GM18858 (cell line): ENCODE results near the gene MED19.
"Not testable (repeated sequence)": the region's sequence is repeated elsewhere in the genome, so short reads cannot be mapped to it uniquely, and the experiment has no call there.

Experiments
- ATAC-seq: cut with Tn5 transposase; IDR thresholded peaks from one replicate; pipeline ENCODE4 v1.9.1; 2021; ENCODE audit not compliant: unreplicated experiment

MED19 gene

GRCh38 chr11:57711414-57712255, at the start of gene MED19:
Gene MED19 (minus strand): TSS chr11:57712215. CDS start chr11:57712179, 36 bp downstream.
- peak; percentile 29 for ATAC-seq

- ATAC-seq = no peak
Measured at GRCh38 chr11:57758174-57758573, 46.2 kb upstream of the MED19 start.

GRCh38 chr11:57752954-57753353, 40.9 kb upstream of the MED19 start:
- no peak for ATAC-seq

GRCh38 chr11:57751676-57752253, 39.8 kb upstream of the MED19 start, which contains the start of gene BTBD18:
Gene BTBD18 (minus strand): TSS chr11:57751819. CDS start chr11:57751188, 631 bp downstream.
- no peak for ATAC-seq

- no peak for ATAC-seq
Measured at GRCh38 chr11:57751176-57751575, 39.2 kb upstream of the MED19 start.

DNA sequence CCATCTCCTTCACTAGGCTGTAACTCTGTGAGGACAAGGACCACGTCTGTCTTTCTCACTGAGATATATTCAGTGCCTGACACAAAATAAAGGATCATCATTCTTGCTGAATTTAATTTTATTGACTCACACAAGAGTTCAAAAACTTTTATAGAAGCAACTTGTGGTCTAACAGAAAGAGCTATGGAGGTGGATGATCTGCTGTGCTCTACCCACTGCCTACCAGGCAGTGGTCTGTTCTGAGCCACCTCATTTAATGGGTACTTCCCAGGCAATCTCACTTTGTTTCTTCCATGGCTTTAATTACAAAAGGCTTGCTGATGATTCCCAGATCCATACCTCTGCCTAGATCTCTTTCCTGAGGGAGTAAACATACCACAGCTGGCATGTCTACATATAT, 34.9 kb upstream of the MED19 start:
- ATAC-seq = no peak

DNA sequence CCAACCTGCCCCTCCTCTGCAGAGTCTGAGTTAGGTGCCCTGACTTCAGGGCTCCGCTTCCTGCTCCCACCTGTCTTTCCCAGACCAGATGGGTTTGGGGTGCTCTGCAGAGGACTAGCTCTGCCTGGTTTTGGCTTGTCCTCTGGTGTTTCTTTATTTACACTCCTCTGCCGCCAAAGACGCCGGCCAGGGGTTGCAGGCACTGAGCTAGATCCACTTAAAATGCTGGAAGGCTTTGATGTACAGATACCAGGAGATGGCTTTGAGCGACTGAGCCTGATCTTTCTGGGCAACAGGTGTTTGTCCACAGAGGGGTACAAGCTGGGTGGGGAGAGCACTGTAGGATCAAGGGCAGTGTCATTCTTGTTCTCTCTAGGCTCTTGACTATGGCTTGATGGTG, 33.2 kb upstream of the MED19 start:
- ATAC-seq = no peak

- no peak for ATAC-seq
Measured at GRCh38 chr11:57744357-57744756, 32.3 kb upstream of the MED19 start.

DNA sequence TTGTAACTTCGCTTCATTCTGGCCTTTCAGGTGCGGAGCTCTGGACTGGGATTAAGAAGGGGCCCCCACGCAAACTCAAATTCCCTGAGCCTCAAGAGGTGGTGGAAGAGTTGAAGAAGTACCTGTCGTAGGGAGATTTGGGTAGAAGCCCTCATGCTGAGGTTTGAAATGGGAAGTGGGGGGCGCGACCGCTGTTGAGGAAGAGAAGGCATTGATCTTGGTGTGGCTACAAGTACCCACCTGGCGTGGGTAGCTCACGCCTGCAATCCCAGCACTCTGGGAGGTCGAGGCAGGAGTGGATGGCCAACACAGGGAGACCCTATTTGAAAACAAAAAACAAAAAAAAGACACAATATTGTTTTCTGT, 30.1 kb upstream of the MED19 start:
- ATAC-seq = no peak

GRCh38 chr11:57741132-57742086, 29.4 kb upstream of the MED19 start, which contains the start of gene SELENOH:
Gene SELENOH (plus strand): TSS chr11:57741491. CDS start chr11:57741596, 105 bp downstream.
- peak; percentile 88 for ATAC-seq

DNA sequence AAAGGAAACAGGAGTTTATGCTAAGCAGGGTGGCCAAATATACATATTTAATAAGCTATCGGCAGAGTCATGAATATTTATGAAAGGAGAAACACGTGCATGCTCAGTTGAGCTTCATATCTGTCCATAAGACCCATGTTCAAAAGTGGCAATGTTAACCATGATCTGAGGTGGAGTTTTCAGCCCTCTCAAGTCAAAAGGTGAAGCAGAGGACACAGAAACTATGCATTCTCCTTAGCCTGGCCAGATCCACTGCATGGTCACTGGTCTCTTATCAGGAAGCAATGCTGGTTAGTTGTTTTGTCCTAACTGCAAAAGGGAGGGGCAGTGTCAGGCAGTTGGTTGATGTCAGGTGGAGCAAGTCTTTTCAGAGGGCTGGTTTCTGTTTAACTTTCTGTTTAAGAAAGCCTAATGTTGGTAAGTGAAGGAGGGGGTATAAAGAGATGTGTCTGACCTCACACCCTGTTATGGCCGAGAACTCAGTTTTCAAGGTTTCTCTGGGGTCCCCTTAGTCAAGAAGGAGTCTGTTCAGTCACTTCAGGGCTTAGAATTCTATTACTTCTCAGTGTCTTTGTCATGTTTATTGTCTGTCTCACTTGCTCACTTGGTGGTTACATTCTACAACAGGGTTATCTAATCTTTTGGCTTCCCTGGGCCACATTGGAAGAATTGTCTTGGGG, 23.7 kb upstream of the MED19 start:
- ATAC-seq = no peak

GRCh38 chr11:57732661-57733060, 20.6 kb upstream of the MED19 start:
- no peak for ATAC-seq

GRCh38 chr11:57729479-57729878, 17.5 kb upstream of the MED19 start:
- no peak for ATAC-seq

DNA sequence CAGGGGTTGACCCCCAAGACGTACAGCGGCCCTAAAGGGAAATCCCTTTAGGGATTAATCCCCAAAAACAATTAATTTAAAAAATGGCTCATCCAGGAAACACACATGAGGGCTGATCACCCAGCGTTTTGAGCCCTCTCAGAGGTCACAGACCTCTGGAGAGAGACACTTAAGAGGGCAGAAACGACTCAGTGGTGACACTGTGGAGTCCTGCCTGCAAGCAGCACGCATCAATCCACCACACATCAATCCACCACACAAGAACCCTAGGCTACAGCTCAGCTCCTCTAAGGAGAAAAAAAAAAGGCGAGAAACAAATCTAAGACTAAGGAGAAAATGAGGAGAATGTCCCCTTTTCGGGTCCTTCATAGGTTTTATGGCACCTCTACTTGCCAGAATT, 16.8 kb upstream of the MED19 start:
- no peak for ATAC-seq

DNA sequence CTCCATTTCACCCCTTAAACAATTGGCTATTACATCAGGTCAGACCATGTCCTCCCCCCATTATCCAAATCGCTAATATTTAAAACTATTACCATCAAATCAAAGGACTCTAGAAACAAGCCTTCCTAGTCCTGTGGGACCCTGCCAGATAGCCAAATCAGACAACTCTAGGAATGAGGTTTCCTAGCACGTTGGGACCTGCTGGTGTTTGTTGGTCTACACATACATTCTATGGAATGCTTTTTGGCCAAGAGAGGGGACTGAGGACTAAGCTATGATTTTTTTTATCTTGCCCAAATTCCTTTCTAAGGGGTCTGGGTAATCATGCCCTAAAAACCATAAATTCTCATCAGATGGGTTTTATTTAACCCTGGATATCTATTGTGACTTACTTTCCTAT, 15.2 kb upstream of the MED19 start:
- ATAC-seq = no peak

- not testable (repeated sequence) for ATAC-seq
Measured at GRCh38 chr11:57716726-57717125, 4.7 kb upstream of the MED19 start.

DNA sequence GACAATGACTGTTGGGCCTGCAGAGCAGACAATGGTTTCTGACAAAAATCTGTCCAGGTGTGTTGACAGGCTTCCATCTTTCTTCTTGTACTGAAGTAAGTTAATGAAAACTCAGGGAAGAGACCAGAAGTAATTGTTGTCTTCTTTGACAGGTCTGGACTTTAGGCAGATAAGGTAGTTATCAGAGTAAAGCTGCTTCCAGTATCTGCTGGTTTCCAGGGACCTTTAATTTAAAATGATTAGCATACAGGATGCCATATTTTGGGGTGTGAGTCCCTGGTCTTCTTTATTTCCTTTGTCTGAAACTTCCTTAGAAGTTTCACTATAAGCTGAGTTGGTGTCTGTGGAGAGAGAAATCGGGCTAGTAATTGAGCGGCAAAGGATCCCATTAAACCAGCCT, 1.8 kb upstream of the MED19 start:
- no peak for ATAC-seq

DNA sequence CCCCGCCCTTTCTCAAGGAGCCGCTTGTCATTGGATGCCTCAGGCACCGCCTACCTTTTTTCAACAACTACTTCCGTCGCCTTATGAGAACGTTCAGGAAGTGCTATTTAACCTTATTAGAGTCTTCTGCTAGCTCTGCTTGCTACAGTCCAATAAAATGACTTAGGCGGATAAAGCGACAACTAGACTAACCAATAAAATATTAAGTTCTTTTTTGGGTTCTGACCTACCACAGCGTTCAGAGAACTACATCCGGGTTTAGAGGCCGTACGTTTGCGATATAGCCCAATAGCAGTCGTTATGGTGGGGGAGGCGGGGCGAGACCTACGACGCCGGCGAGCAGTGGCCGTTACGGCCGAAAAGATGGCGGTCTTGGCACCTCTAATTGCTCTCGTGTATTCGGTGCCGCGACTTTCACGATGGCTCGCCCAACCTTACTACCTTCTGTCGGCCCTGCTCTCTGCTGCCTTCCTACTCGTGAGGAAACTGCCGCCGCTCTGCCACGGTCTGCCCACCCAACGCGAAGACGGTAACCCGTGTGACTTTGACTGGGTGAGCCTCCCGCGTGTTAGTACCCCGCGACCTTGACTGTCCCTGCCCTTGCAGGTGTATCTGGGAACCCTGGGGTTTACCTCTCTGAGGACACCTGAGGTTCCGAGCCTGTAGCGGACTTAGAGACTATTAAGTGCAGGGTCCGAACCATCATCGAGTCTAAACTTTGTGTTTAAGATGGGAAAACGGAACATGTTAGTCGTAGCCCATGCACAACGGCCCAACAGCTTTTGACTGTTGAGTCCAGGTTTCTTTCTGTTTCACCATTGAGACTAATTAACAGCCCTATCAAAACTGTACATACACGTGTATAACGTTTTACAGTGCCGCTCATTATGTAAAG, 488 bp upstream of the MED19 start, which contains the start of gene TMX2:
Gene TMX2, plus strand, starts transcription at position 338 of the 895 bp plus-strand sequence. Its CDS starts 26 bp downstream, at position 364.
- peak; percentile 95 for ATAC-seq

DNA sequence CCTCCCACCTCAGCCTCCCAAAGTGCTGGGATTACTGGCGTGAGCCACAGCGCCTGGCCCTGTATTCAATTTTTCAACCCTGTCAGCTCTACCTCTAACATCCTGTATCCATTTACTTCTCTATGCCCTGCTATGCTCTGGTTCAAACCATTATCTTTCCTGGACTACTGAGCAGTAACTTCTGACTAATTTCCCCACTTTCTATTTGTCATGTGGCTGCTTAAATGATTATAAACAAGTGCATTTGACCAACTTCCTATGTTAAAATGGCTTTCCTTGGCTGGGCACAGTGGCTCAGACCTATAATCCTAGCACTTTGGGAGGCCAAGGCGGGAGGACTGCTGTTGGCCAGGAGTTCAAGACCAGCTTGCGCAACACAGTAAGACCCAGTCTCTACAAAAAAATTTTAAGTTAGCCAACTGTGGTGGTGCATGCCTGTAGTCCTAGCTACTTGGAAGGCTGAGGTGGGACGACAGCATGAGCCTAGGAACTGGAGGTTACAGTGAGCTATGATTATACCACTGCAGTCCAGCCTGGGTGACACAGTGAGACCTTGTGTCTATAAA, 2.1 kb downstream of the MED19 start:
- no peak for ATAC-seq
